Nephron progenitor cell (in vitro differentiated cells): Measurements from ENCODE around the gene USF1.
"Not testable (repeated sequence)": the region's sequence is repeated elsewhere in the genome, so short reads cannot be mapped to it uniquely, and the experiment has no call there.

Experiments used
- DNase-seq: peaks from one replicate; pipeline ENCODE4 v3.0.0; 2021
- H3K27ac Mint-ChIP-seq: 2 replicates; pipeline ENCODE4 v1.8.0; 2021; ENCODE audit warnings: mild to moderate bottlenecking, moderate library complexity, mixed read lengths
- H3K27me3 Mint-ChIP-seq: 2 replicates; pipeline ENCODE4 v1.8.0; 2021; ENCODE audit warnings: mild to moderate bottlenecking, low read depth, mixed read lengths; ENCODE audit not compliant: poor library complexity
- H3K36me3 Mint-ChIP-seq: 2 replicates; pipeline ENCODE4 v1.8.0; 2021; ENCODE audit warnings: low read depth, mixed read lengths
- H3K4me1 Mint-ChIP-seq: 2 replicates; pipeline ENCODE4 v1.8.0; 2021; ENCODE audit warnings: mixed read lengths
- H3K4me3 Mint-ChIP-seq: 2 replicates; pipeline ENCODE4 v1.8.0; 2021; ENCODE audit warnings: mild to moderate bottlenecking, moderate library complexity, mixed read lengths
- H3K9me3 Mint-ChIP-seq: 2 replicates; pipeline ENCODE4 v1.8.0; 2021; ENCODE audit warnings: mild to moderate bottlenecking, moderate library complexity, mixed read lengths
- TF ChIP-seq, protein P1 (sequence below): fragments of 200-600 bp; sonication (generic); IDR thresholded peaks from 2 replicates; pipeline ENCODE4 v1.5.0; 2021; ENCODE audit warnings: antibody characterized with exemption

The USF1 gene

GRCh38 chr1:161069731-161070270, 24.0 kb upstream of the USF1 start, which contains the start of gene ARHGAP30:
ARHGAP30 (minus strand) TSS chr1:161069891; CDS start chr1:161069624, 267 bp downstream.
- TF ChIP-seq, protein P1, sequence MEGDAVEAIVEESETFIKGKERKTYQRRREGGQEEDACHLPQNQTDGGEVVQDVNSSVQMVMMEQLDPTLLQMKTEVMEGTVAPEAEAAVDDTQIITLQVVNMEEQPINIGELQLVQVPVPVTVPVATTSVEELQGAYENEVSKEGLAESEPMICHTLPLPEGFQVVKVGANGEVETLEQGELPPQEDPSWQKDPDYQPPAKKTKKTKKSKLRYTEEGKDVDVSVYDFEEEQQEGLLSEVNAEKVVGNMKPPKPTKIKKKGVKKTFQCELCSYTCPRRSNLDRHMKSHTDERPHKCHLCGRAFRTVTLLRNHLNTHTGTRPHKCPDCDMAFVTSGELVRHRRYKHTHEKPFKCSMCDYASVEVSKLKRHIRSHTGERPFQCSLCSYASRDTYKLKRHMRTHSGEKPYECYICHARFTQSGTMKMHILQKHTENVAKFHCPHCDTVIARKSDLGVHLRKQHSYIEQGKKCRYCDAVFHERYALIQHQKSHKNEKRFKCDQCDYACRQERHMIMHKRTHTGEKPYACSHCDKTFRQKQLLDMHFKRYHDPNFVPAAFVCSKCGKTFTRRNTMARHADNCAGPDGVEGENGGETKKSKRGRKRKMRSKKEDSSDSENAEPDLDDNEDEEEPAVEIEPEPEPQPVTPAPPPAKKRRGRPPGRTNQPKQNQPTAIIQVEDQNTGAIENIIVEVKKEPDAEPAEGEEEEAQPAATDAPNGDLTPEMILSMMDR: no peak
- DNase-seq: no peak
- no peak within 1 kb of the TSS for H3K4me3 Mint-ChIP-seq

DNA sequence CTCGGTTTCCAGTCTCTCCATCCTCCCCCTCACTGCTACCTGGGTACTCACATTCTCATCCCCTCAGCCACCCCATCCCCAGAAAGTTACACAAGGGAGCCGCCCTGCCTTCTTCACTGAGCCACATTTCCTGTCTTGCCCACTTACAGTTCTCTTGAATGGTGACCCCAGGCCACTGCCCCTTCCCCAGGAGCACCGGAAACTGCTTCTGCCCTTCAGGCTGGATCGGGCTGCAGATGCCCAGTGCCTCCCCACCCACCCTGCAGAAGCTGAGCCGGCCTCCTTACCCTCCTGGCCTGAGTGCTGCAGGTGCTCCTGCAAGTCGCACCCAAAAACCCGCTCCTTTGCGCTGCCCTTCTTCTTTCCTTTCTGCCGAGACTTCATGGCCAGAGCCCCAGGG, 23.5 kb upstream of the USF1 start:
- peaks cover 14% of the 10 kb centered on the region for H3K27me3 Mint-ChIP-seq

More at GRCh38 chr1:161069731-161070270, 24.0 kb upstream of the USF1 start, which contains the start of gene ARHGAP30:
- Mint-ChIP-seq H3K27me3 (peaks cover 13% of the 10 kb centered on the region), H3K27ac (peak within 1 kb of the TSS; percentile 62), H3K4me1 (peaks cover 29% of the 10 kb centered on the region), H3K9me3 (no peaks in the 10 kb centered on the region), H3K36me3 (no peaks in the 10 kb centered on the region)

GRCh38 chr1:161068306-161069234, 22.8 kb upstream of the USF1 start:
- H3K27ac Mint-ChIP-seq: peak overlapping the region; percentile 62
- H3K27me3 Mint-ChIP-seq: peaks cover 16% of the 10 kb centered on the region
- H3K4me1 Mint-ChIP-seq: peaks cover 21% of the 10 kb centered on the region
- TF ChIP-seq, protein P1: no peak
- no peaks in the 10 kb centered on the region for H3K9me3 Mint-ChIP-seq
- no peak for DNase-seq
- H3K4me3 Mint-ChIP-seq: no peak overlapping the region
- H3K36me3 Mint-ChIP-seq: no peaks in the 10 kb centered on the region

More for the DNA sequence above, 23.5 kb upstream of the USF1 start:
- H3K9me3 Mint-ChIP-seq: no peaks in the 10 kb centered on the region
- H3K27ac Mint-ChIP-seq: peak overlapping the region; percentile 62
- DNase-seq: no peak
- H3K4me3 Mint-ChIP-seq: no peak overlapping the region
- H3K4me1 Mint-ChIP-seq: peaks cover 25% of the 10 kb centered on the region
- TF ChIP-seq, protein P1: no peak
- H3K36me3 Mint-ChIP-seq: no peaks in the 10 kb centered on the region

- no peak overlapping the region for H3K27ac Mint-ChIP-seq
Measured at GRCh38 chr1:161066694-161067093, 20.9 kb upstream of the USF1 start.

GRCh38 chr1:161065681-161066080, 19.9 kb upstream of the USF1 start:
- H3K36me3 Mint-ChIP-seq, H3K27ac Mint-ChIP-seq, H3K9me3 Mint-ChIP-seq, DNase-seq, H3K4me3 Mint-ChIP-seq: not testable (repeated sequence)
- Mint-ChIP-seq H3K27me3 (peaks cover 19% of the 10 kb centered on the region), H3K4me1 (peaks cover 12% of the 10 kb centered on the region)

More at GRCh38 chr1:161066694-161067093, 20.9 kb upstream of the USF1 start:
- H3K9me3 Mint-ChIP-seq: no peaks in the 10 kb centered on the region
- H3K4me3 Mint-ChIP-seq: no peak overlapping the region
- H3K4me1 Mint-ChIP-seq: peaks cover 12% of the 10 kb centered on the region
- TF ChIP-seq, protein P1: no peak
- no peaks in the 10 kb centered on the region for H3K36me3 Mint-ChIP-seq
- no peak for DNase-seq
- H3K27me3 Mint-ChIP-seq: peaks cover 22% of the 10 kb centered on the region

DNA sequence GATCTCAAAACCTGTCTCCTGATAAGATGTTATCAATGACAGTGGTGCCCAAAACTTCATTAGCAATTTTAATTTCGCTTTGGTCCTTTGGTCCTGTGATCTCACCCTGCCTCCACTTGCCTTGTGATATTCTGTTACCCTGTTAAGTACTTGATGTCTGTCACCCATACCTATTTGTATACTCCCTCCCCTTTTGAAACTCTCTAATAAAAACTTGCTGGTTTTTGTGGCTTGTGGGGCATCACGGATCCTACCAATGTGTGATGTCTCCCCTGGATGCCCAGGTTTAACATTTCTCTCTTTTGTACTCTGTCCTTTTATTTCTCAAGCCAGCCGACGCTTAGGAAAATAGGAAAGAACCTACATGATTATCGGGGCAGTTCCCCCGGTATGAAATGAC, 18.2 kb upstream of the USF1 start:
- H3K36me3 Mint-ChIP-seq, H3K27ac Mint-ChIP-seq, H3K4me3 Mint-ChIP-seq, DNase-seq, H3K9me3 Mint-ChIP-seq: not testable (repeated sequence)
- Mint-ChIP-seq H3K27me3 (peaks cover 19% of the 10 kb centered on the region), H3K4me1 (peaks cover 15% of the 10 kb centered on the region)
